Measurements from ENCODE around the gene GLTPD2.
A peak's percentile ranks its signal among the peaks of the same experiment; 100 is the strongest.
"Not testable (repeated sequence)": the region's sequence is repeated elsewhere in the genome, so short reads cannot be mapped to it uniquely, and the experiment has no call there.

Gene GLTPD2

GRCh38 chr17:4807605-4808377 lies 19.0 kb downstream of the GLTPD2 start:
- no peak for DNase-seq (ENCODE audit: low read depth)

GRCh38 chr17:4808378-4808767 lies 19.6 kb downstream of the GLTPD2 start:
- DNase-seq (ENCODE audit: low read depth) = no peak

GRCh38 chr17:4810696-4811290 lies 22.0 kb downstream of the GLTPD2 start:
- no peak for DNase-seq (ENCODE audit: low read depth)

GRCh38 chr17:4811471-4811870 lies 22.7 kb downstream of the GLTPD2 start:
- DNase-seq (ENCODE audit: low read depth) = no peak

- no peak for DNase-seq (ENCODE audit: low read depth)
These were observed 23.9 kb downstream of the GLTPD2 start for GRCh38 chr17:4812690-4813089.

- DNase-seq (ENCODE audit: low read depth) = no peak
These were observed 26.4 kb downstream of the GLTPD2 start for GRCh38 chr17:4815043-4815675.

- no peak for DNase-seq (ENCODE audit: low read depth)
These were observed 28.1 kb downstream of the GLTPD2 start for GRCh38 chr17:4816826-4817225.

- no peak for DNase-seq (ENCODE audit: low read depth)
These were observed 29.5 kb downstream of the GLTPD2 start for GRCh38 chr17:4818276-4818675.

- DNase-seq (ENCODE audit: low read depth) = no peak
These were observed 34.1 kb downstream of the GLTPD2 start for GRCh38 chr17:4822835-4823234.

GRCh38 chr17:4823373-4824089 lies 34.8 kb downstream of the GLTPD2 start:
- DNase-seq (ENCODE audit: low read depth) = no peak

GRCh38 chr17:4827399-4827798 lies 38.6 kb downstream of the GLTPD2 start:
- DNase-seq (ENCODE audit: low read depth) = no peak

GRCh38 chr17:4832829-4833177 lies 44.0 kb downstream of the GLTPD2 start:
- not testable (repeated sequence) for DNase-seq (ENCODE audit: low read depth)

GRCh38 chr17:4833178-4833940 lies 44.6 kb downstream of the GLTPD2 start, which contains the start of gene MINK1:
MINK1 (plus strand) TSS chr17:4833340; CDS start chr17:4833584, 244 bp downstream.
- DNase-seq (ENCODE audit: low read depth) = peak; percentile 80

- DNase-seq (ENCODE audit: low read depth) = no peak
These were observed 45.3 kb downstream of the GLTPD2 start for GRCh38 chr17:4833941-4834680.

- DNase-seq (ENCODE audit: low read depth) = no peak
These were observed 45.9 kb downstream of the GLTPD2 start for GRCh38 chr17:4834681-4835020.

- DNase-seq (ENCODE audit: low read depth) = no peak
These were observed 47.5 kb downstream of the GLTPD2 start for GRCh38 chr17:4836221-4836620.

GRCh38 chr17:4837471-4838308 lies 48.9 kb downstream of the GLTPD2 start:
- no peak for DNase-seq (ENCODE audit: low read depth)

- DNase-seq (ENCODE audit: low read depth) = no peak
These were observed 49.6 kb downstream of the GLTPD2 start for GRCh38 chr17:4838309-4838785.

- no peak for DNase-seq (ENCODE audit: low read depth)
These were observed 50.5 kb downstream of the GLTPD2 start for GRCh38 chr17:4839221-4839620.
